HCEC 1CT (cell line): Measurements from ENCODE around the gene PLEKHO1.

Source experiments
- DNase-seq: peaks from one replicate; pipeline ENCODE4 v3.0.0-alpha.2; 2017

The PLEKHO1 gene

DNA sequence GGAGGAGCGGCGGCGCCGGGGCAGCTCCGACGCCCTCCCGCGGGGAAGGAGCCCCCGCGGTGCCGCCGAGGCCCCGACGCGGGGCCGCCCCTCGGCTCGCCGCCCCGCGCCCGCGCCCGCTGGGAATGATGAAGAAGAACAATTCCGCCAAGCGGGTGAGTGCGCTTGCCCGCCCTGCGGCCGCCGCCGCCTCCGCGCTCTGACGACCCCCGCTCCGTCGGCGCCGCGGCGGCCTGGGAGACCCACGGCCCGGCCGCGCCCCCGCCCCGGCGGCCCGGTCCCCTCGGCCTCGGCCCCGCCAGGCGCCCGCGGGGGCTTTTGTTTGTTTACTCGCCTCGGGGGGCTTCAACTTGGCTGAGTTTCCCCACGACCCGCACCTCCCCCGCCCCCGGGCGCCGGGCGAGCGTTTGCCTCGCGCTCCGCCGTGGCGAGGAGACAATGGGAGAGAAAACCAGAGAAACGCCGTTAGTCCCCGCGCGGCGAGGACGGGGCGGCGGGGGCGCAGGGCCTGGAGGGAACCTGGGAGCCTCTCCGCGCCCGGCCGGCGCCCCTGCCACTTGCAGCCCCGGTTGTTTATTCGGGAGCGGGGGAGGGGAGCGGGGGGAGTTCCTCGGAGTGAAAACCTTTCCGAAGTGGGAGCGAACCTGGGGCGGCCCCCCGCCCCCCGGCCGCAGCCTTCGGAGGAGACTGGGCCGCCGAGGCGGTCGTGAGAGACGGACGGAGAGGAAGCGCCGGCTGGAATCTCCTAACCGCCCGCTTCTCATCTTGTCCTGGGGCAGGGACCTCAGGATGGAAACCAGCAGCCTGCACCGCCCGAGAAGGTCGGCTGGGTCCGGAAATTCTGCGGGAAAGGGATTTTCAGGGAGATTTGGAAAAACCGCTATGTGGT lies 661 bp downstream of the PLEKHO1 start:
- no peak for DNase-seq

DNA sequence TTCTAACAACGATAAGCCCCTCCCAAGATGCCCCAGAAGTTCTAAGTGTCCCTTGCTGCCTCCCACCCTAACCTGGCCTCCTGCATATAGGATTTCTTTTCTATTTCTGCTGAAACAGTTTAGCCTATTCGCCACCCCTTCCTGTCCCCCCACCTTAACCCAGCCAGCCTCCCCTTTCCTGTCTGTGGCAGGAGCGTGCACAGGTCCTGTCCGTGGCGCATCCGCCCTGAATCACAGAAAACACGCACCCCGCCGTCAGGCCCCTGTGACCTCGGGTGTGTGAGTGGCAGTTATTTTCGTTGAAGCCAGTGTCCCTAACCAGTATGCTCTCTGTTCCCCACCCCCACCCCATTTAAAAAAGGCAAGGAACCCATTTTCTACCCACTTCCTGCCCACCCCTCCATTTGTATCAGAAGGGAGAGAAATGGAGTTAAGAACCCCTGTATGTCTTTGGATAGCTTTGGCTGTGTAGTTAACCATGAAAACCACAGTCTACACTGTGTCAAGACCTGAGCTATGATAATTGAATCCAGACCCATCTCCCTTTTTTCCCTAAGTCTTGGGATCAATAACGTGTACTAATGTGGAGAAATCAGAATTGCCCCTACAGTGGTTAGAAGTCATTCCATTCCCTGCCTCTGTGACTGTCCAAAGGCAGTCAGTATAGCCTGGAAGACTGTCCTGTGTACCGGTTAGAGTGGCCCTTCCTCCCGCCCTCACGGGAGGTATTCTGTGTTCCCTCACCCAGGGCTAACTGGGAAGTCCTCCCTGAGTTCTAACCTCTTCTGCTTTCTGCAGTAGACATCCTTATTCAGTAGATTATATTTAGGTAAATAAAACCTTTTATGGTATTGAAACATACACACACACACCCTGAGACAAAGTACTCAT lies 1.8 kb downstream of the PLEKHO1 start:
- peak; percentile 29 for DNase-seq

DNA sequence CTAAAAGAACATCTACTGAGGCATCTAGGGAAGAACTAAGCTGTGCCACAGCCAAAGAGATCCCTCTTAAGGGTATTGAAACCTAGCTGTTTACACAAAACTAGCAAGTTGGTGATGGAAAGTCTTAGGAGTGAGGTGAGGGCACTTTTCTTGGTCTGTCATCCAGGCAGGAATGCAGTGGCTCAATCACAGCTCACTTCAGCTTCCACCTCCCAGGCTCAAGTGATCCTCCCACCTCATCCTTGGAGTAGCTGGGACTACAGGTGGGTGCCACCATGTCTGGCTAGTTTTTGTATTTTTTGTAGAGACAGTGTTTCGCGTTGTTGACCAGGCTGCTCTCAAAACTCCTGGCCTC lies 2.4 kb downstream of the PLEKHO1 start:
- no peak for DNase-seq

DNA sequence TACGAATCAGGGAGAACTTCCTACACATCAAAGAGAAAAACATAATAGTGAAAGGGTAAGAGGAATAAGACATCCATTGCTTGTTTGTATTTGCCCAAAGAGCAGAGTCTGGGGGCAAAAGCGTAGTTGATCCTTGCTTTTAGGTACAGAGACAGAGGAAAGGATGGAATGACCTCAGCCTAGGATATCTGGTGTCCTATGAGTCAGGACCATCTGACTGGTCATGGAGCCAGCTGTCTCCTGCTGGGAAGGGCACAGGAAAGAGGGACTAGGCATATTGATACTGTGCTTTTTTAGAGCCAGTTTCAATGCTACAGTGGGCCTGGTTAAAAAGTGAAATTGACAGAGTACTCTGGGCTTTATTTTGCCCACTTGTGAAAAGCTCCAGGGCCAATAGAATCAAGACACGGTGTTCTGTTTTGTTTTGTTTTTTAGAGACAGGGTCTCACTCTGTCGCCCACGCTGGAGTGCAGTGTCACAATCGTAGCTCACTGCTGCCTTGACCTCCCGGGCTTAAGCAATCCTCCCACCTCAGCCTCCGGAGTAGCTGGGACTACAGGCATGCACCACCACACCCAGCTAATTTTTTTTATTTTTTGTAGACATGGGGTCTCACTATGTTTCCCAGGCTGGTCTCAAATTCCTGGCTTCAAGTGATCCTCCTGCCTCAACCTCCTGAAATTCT lies 3.2 kb downstream of the PLEKHO1 start:
- DNase-seq = peak; percentile 85

DNA sequence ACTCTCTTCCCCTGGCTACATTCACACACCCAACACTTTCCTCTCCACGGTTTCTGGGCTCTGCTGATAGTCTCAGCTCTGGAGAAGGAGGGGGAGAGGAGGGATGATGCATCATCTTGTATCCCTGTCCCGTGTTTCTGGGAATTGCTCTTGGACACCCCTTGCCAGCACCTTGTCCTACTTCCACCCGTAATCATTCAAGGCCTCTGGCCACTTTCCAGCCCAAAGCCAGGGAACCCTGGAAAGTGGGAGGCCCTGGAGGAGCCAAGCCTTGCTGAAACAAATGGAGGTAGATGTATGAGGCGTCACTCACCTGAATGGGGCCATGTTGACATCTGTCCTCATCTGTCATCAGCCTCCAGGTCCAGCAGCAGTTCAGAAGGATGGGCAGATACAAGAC lies 4.4 kb downstream of the PLEKHO1 start:
- no peak for DNase-seq

DNA sequence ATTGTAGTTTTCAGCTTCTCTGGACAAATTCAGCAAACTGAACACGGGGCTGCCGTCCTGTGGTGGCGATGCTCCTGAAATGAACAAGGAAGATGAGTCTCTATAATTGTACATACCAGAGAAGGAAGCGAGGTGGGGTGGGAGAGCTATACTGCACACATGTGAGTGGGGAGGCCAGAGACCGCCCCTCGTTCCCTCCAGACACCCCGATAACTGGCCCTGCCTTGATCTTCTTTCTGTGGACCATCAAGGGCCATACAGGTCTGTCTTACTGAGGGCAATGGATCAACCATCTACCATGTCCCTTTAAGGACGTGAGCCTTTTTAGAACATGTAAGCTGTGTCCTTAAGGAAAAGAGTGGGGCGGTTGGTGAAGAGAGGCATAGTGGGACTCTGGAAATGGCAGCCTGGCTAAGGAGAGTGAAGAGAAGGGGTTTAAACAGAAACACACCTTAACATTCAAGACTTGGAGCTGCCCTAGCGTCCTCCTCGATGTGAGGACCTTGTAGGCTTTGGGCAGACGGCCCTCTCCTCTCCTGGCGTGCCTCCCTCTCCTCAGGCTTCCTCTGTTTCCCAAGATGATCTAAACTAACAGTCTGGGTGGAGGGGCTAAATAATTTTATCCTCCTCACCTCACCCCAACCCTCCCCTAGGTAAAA lies 5.8 kb downstream of the PLEKHO1 start:
- no peak for DNase-seq

DNA sequence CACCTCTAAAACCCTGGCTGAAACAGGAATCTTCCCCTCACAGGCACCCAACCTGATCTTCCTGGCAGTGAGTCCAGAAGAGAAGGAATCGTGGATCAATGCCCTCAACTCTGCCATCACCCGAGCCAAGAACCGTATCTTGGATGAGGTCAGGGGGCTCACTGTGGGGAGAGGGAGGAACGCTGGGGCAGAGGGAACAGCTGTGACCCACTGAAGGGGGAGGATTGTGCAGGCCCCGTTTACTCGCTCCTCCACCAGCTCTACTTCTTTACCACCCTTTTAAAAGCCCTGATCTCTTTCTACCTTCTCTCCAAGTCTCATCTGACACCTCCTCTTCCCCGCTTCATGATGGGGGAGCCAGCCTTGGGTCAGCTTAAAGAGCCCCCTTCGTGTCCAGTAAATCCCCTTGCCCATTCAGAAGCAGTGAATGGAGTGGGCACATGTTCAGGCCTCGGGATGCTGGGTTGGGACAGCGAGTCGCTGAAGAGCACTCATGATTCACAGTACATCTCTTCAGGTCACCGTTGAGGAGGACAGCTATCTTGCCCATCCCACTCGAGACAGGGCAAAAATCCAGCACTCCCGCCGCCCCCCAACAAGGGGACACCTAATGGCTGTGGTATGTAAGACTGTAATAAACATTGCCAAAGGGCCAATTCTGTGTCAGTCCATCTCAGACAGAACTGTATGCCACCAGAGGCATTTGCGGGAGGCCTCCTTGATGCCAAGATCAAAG lies 7.3 kb downstream of the PLEKHO1 start:
- DNase-seq = peak; percentile 48

DNA sequence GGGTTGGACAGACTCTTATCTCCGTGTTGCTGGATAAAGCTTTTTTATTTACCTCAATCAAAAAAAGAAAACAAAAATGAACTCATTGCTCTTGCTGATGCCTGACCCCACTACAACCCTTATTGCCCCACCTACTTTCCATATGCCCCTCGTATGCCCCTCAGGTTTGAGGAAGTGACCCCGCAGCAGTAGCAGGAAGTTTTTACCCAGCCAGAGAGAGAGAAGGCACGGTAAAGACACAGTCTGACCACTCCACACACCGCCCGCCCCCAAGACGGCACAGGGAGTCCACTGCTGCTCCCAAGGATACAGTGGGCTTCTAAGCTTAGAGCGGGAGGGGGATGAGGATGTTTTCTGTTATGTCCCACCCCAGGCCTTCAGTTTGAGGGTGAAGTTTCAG lies 9.8 kb downstream of the PLEKHO1 start:
- DNase-seq = no peak

DNA sequence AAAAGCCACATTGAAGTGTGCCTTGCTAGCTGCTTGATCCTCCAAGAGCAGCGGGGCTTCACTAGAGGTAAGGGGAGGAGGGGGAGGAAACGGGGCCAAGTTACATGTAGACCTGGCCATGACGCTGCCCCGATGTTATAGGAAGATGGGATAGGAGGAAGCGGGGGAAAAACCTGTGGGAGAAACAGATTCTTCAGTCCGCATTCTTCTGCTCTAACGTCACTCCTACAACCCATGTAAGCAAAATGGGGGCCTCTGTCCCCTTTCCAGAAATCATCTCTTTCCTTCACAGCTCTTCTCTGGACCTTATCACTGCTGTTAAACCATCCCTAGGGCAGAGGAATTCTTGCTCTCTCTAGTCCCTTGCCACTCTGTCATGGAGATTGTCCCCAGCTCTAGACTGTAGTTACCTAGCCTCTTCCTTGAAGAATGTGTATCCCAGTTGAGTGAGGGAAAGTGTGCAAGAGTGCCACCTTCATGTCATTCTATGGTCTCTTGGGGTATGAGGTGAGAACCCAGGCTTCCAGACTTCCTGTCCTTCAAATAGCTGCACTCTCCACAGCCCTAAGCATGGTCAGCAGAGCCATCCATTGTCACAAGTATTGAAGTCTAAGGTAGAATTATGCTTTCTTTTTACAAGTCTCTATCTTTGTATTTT lies 11.4 kb downstream of the PLEKHO1 start:
- DNase-seq = no peak

DNA sequence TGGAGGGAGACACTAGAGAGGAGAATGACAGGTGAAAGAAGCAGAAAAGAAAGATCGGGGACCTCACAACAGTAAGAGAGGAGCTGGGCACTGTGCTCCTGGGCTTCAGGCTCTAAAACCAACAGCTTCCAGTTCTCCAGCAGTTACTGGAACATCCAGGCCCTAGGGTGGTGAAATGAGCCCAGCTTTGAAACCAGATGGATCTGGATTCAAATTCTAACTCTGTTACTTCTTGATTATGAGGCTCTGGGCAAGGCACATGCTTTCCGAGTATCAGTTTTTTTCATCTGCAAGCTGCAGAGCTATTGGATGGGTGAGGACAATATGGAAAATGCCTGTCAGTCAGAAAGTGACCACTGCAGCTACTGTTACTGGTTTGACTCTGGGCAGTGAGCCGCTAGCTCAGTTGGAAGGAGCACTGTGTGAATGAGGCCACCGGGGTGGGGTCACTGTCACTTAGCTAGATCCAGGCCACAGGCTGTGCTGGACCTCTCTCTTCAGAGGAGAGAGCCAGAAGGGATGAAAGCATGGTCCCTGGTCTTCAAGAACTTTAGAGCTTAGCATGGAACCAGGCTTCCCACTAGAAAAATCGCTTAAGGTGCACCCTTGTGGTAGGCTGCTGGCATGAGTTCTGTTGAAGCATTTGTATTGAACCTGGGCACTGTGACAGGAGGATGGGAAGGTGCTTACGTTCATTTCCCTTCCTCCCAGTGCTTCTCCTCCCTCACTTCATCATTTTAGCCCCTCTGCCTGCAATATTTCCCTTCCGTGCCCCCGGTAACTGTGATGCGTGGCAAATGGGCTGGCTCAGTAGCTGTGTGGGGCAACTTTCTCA lies 12.2 kb downstream of the PLEKHO1 start:
- DNase-seq = peak; percentile 50

DNA sequence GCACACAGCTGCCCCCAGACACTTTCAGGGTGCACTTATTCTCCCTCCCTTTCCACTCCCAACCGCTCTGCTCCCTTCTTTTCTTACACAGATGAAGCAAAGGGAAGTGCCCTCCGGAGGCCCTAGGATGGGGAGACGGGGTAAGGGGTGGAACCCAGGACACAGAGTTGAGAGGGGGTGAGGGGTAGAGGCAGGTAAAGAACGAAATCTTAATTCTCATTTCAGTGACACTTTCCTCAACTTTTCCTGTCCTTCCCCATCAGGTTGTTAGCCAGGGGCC lies 12.8 kb downstream of the PLEKHO1 start:
- no peak for DNase-seq

DNA sequence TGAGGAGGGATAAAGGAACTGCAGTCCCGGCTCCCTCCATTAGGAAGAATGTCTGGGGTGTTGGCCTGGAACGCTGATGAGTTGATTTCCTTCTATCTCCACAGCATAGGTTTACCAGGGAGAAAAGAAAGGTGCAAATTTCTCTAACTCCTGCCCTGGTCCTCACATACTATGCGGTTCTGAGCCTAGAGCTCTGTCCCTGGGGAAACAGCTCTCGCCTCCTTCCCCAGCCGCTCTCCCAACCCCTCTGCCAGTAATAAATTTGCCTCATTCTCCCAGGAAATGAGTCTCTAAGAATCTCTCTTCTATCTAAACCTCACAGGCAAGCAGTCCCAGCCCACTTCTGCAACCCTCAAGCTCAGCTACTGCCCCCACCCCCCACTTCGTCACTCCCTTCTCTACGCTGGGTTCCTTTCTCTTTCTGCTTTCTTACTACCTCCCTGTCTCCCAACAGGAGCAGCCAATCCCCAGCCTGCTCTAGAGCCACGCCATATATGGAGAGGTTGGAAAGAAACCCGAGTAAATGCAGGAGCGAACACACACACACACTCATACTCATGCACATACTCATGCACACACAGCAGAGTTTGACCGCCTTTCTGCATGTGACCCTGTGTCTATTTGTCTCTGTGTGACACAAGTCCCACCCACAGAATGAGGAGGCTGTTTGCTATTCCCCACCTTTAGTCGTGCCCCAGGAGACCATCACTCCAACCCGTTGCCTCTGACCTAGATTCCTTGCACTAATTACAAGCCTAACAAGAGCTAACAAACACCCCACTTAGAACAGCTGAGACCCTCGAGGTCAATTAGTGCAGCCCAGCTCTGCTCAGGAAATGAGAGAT lies 13.4 kb downstream of the PLEKHO1 start:
- DNase-seq = peak; percentile 100

DNA sequence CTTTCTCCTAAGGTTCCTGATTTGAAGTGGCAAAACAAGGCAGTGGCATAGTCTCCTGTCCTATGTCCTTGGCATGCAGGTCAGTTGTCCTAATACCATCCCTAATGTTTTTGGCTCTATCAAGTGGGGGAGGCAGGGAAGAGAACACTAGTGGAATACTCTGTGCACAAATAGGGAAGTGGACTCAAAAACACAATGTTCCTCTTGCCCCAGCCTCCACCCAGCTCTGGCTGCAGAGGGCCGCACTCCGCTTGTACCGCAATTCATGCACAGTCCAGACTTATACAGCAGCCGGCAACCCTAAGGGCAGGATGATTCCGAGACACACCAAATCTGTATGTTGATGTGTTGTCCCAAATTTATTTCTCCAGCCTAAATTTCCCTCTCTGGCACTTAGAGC lies 14.5 kb downstream of the PLEKHO1 start:
- no peak for DNase-seq

DNA sequence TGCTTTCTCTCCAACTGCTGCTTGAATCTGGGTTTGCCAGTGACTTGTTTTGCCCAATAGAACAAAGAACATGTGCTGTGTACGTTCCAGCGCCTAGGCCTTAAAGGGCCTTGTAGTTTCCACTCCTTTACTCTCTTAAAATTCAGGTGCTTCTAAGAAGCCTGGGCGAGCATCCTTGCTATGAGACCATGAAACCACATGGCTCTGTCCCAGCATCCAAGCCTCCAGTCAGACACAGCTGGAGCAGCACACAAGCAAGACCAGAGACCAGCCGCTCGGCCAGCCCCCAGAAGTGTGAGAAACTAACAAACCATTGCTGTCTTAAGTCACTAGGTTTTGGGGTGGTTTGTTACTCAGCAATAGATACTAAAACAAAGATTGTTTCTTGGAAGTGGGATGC lies 15.1 kb downstream of the PLEKHO1 start:
- DNase-seq = no peak

DNA sequence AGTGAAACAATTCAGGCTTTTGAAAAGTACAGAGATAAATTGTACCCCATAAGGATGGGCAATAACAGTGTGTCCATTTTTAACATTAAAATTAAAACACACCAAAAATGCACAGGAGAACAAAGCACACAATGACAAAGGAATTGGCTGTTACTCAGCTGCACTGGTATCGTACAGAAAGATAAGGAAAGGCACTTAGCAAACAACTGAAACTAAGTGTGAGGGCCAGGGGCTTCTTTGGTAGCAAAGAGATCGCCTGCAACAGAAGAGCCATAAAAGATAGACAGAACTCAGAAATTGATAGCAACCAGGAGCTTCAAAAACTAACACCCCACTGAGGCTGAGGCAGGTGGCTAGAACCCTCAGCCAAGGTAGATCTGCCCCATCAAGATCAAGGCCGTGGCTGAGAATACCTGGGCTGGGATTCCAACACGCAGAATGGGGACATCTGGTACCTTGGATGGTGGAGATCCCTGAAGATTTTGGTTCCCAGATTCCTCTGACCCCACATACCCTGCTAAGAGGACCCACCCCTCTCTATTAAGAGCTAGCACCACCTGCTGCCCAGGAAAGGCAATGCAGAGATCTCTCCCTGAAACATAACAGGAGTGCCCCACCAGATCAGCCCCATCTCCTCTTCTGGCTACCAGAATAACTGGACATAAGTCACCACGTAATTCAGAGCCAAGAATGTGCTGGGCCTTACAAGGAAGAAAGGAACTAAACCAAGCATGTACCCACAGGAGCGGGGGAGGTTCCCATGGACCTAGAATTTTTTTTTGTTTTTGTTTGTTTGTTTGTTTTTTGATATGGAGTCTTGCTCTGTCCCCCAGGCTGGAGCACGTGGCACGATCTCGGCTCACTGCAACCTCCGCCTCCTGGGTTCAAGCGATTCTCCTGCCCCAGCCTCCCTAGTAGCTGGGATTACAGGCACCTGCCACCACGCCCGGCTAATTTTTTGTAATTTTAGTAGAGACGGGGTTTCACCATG lies 16.2 kb downstream of the PLEKHO1 start:
- DNase-seq = peak; percentile 57

DNA sequence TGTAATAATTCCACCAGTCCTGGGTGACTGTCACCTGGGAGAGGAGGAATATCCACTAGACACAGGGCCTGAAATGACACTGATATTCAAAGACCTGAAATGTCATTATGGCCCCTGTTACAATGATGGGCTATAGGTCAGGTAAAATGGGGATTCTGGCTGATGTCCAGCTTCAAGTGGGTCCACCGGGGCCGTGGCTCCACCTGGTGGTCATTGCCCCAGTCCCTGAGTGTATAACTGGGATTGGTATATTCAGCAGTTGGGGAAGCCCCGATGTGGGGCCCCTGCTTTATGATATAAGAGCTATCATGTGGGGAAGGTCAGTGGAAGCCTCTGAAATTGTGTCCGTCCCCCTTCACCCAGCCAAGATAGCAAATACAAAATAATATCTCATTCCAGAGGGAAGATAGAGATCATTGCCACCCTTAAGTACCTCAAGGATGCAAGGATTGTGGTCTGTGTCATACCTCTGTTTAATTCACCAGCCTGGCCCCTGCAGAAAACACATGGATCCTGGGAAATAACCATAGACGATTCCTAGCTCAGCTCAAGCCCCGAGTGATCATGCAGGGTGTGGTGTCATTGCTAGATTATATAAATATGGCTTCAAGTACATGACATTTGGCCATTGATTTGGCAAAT lies 19.4 kb downstream of the PLEKHO1 start:
- DNase-seq = no peak

DNA sequence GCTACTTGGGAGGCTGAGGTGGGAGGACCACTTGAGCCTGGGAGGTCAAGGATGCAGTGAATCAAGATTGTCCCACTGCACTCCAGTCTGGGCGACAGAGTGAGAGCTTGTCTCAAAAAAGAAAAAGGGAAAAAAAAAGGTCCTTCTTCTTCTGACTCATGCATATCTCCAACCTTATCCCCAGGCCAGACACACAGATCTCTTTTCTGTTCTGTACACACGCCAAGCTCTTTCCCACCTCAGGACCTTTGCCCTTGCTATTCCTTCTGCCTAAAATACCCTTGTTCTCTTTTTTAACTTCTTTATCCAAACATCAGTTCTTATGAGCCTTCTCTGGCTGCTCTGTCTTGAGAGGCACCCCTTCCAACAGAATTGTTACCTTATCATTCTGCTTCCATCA lies 22.1 kb downstream of the PLEKHO1 start:
- no peak for DNase-seq

DNA sequence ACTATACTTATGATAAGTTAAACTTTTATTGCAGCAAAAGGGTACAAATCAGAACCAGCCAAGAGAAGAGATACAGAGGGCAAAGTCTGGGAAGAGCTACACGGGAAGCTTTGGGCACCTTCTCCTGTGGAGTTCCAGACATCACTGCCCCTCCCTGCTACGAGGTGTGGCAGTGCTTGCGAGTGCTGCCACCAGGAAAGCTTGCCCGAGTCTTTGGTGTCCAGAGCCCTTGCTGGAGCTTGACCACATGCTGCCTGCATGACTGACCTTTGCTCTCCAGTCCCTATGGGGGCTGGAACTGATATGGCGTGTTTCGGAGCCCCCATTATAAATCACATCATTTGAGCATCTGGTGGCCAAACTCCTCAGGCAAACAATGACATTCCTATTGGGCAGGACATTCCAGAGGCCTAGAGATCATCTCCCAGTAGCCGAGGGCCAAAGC lies 23.4 kb downstream of the PLEKHO1 start:
- DNase-seq = no peak
